H1 (cell line): Measurements from ENCODE around the gene UPP1. TPM values are rescaled to one million over a fixed set of nuclear protein-coding genes. Genes with fewer than 3 reads are reported as not detected.

ENCODE experiments used
- CTCF ChIA-PET: fragments of 300-600 bp; sonication (Branson Sonifier 250); formaldehyde crosslinking; loops from one replicate; lab custom pipeline; 2021; ENCODE audit not compliant: partially characterized antibody; lab: Charles Lee
- POLR2A ChIA-PET: fragments of 300-600 bp; sonication (Branson Sonifier 250); formaldehyde crosslinking; loops from one replicate; lab custom pipeline; 2021; ENCODE audit warnings: inconsistent platforms; ENCODE audit not compliant: partially characterized antibody; lab: Charles Lee
- DNase-seq, 2 experiments: peaks; one replicate each; pipeline versions ENCODE4 v3.0.0 to v3.0.0-alpha.2; 2010 to 2022; ENCODE audit warnings: low spot score in 2 of 2, low read depth in 1 of 2, mixed read lengths in 1 of 2
- FAIRE-seq: peaks from 2 replicates; lab custom pipeline; 2011; peaks lifted over from hg19 to GRCh38; lab: Jason Lieb, UNC
- H2AFZ ChIP-seq: 2 replicates; pipeline ENCODE4 v1.8.1; 2012; ENCODE audit warnings: low read length, inconsistent platforms
- H2AK5ac ChIP-seq: 2 replicates; pipeline ENCODE4 v1.6.1; 2013; ENCODE audit warnings: low read depth, low read length
- H2BK120ac ChIP-seq: replicated peaks from 2 replicates; pipeline ENCODE3; 2013; ENCODE audit warnings: low read depth, low read length, inconsistent platforms
- H2BK12ac ChIP-seq: 2 replicates; pipeline ENCODE4 v1.6.1; 2013; ENCODE audit warnings: low read depth, low read length
- H2BK15ac ChIP-seq: 2 replicates; pipeline ENCODE4 v1.6.1; 2013; ENCODE audit warnings: low read length
- H2BK20ac ChIP-seq: 2 replicates; pipeline ENCODE4 v1.6.1; 2013; ENCODE audit warnings: low read length
- H2BK5ac ChIP-seq: 2 replicates; pipeline ENCODE4 v1.6.1; 2013; ENCODE audit warnings: low read depth, low read length
- H3K14ac ChIP-seq: 2 replicates; pipeline ENCODE4 v1.6.1; 2013; ENCODE audit warnings: inconsistent platforms; ENCODE audit not compliant: insufficient read length
- H3K18ac ChIP-seq: 2 replicates; pipeline ENCODE4 v1.6.1; 2013; ENCODE audit warnings: low read length; ENCODE audit errors: extremely low read depth
- H3K23ac ChIP-seq: 2 replicates; pipeline ENCODE4 v1.6.1; 2013; ENCODE audit warnings: inconsistent platforms; ENCODE audit not compliant: insufficient read length
- H3K23me2 ChIP-seq: 2 replicates; pipeline ENCODE4 v1.6.1; 2013; ENCODE audit warnings: low read depth, low read length
- H3K27ac ChIP-seq: 2 replicates; pipeline ENCODE4 v1.6.1; 2011; ENCODE audit warnings: low read depth, low read length, inconsistent platforms
- H3K27me3 ChIP-seq, 4 experiments: replicated peaks in 1 of 4; 1 replicate in 1 of 4; 2 replicates in 3 of 4; pipeline versions ENCODE4 v1.6.1 to v1.8.1; 2011 to 2013; ENCODE audit warnings: low read length in 3 of 4, mild to moderate bottlenecking in 3 of 4, inconsistent platforms in 2 of 4, mixed read lengths in 2 of 4, moderate library complexity in 1 of 4; ENCODE audit not compliant: control insufficient read depth in 3 of 4, insufficient read depth in 3 of 4; ENCODE audit errors: extremely low read depth in 1 of 4
- H3K36me3 ChIP-seq, 4 experiments: 2 replicates each; pipeline versions ENCODE4 v1.6.1 to v1.8.1; 2011 to 2013; ENCODE audit warnings: mild to moderate bottlenecking in 4 of 4, low read length in 3 of 4, moderate library complexity in 2 of 4, control low read depth in 1 of 4, inconsistent platforms in 1 of 4; ENCODE audit not compliant: insufficient read depth in 4 of 4, control insufficient read depth in 2 of 4
- H3K4ac ChIP-seq: replicated peaks from 2 replicates; pipeline ENCODE3; 2013; ENCODE audit warnings: low read length, low read depth, mixed read lengths, inconsistent platforms; ENCODE audit not compliant: insufficient read length
- H3K4me1 ChIP-seq, 4 experiments: replicated peaks in 1 of 4; 1 replicate in 1 of 4; 2 replicates in 3 of 4; pipeline versions ENCODE4 v1.6.1 to v1.8.1; 2011 to 2013; ENCODE audit warnings: low read length in 3 of 4, inconsistent platforms in 2 of 4, mixed read lengths in 1 of 4; ENCODE audit not compliant: insufficient read depth in 4 of 4, control insufficient read depth in 3 of 4
- H3K4me2 ChIP-seq, 2 experiments: 2 replicates each; pipeline versions ENCODE4 v1.6.1 to v1.8.1; 2011 to 2013; ENCODE audit warnings: low read depth in 2 of 2, low read length in 2 of 2, control low read depth in 1 of 2, inconsistent platforms in 1 of 2, mild to moderate bottlenecking in 1 of 2; ENCODE audit not compliant: insufficient read depth in 1 of 2
- H3K4me3 ChIP-seq, 4 experiments: fragments of 200-600, 300-600 bp in 1 of 4; sonication (generic), shearing (Covaris generic), sonication (Bioruptor Twin) in 1 of 4; 2 replicates each; pipeline versions ENCODE4 v1.5.1 to v1.8.1; 2011 to 2016; ENCODE audit warnings: low read length in 4 of 4, low read depth in 3 of 4, control low read depth in 2 of 4, inconsistent platforms in 2 of 4, mild to moderate bottlenecking in 2 of 4, mixed read lengths in 1 of 4, moderate library complexity in 1 of 4; ENCODE audit not compliant: insufficient read depth in 2 of 4; ENCODE audit errors: extremely low read depth in 1 of 4
- H3K56ac ChIP-seq: replicated peaks from 2 replicates; pipeline ENCODE3; 2013; ENCODE audit warnings: low read depth, mild to moderate bottlenecking, mixed read lengths, low read length, inconsistent platforms; ENCODE audit not compliant: insufficient read length
- H3K79me1 ChIP-seq: 2 replicates; pipeline ENCODE4 v1.6.1; 2013; ENCODE audit warnings: low read depth, low read length, control low read depth
- H3K79me2 ChIP-seq, 2 experiments: 2 replicates each; pipeline versions ENCODE4 v1.6.1 to v1.8.1; 2012 to 2013; ENCODE audit warnings: low read length in 2 of 2, mild to moderate bottlenecking in 2 of 2, inconsistent platforms in 1 of 2; ENCODE audit not compliant: insufficient read depth in 2 of 2, control insufficient read depth in 1 of 2
- H3K9ac ChIP-seq, 4 experiments: replicated peaks in 1 of 4; 1 replicate in 1 of 4; 2 replicates in 3 of 4; pipeline versions ENCODE4 v1.6.1 to v1.8.1; 2011 to 2013; ENCODE audit warnings: low read depth in 3 of 4, low read length in 3 of 4, control low read depth in 2 of 4, mild to moderate bottlenecking in 2 of 4, moderate library complexity in 2 of 4, inconsistent platforms in 1 of 4; ENCODE audit errors: extremely low read depth in 1 of 4
- H3K9me3 ChIP-seq, 2 experiments: 2 replicates each; pipeline versions ENCODE4 v1.6.1 to v1.8.1; 2012 to 2013; ENCODE audit warnings: mild to moderate bottlenecking in 2 of 2, moderate library complexity in 2 of 2, control low read depth in 1 of 2, inconsistent platforms in 1 of 2, low read depth in 1 of 2, low read length in 1 of 2, mixed read lengths in 1 of 2; ENCODE audit not compliant: insufficient read depth in 2 of 2
- H4K20me1 ChIP-seq, 2 experiments: replicated peaks in 1 of 2; 2 replicates each; pipeline versions ENCODE3 to v1.8.1; 2011 to 2013; ENCODE audit warnings: inconsistent platforms in 2 of 2, low read length in 2 of 2, mild to moderate bottlenecking in 1 of 2; ENCODE audit not compliant: insufficient read depth in 2 of 2, control insufficient read depth in 1 of 2
- H4K5ac ChIP-seq: 2 replicates; pipeline ENCODE4 v1.6.1; 2013; ENCODE audit warnings: low read length, low read depth, mixed read lengths, inconsistent platforms; ENCODE audit not compliant: insufficient read length
- H4K8ac ChIP-seq: 2 replicates; pipeline ENCODE4 v1.8.0; 2013; ENCODE audit warnings: mild to moderate bottlenecking, moderate library complexity, low read length, inconsistent platforms; ENCODE audit not compliant: insufficient read depth; ENCODE audit errors: extremely low read depth
- H4K91ac ChIP-seq: replicated peaks from 2 replicates; pipeline ENCODE3; 2013; ENCODE audit warnings: low read length, mixed read lengths, inconsistent platforms; ENCODE audit not compliant: insufficient read length
- EP300 ChIP-seq, 2 experiments: IDR thresholded peaks; 1 replicate in 1 of 2; 2 replicates in 1 of 2; pipeline ENCODE4 v1.6.1; 2011 to 2012; ENCODE audit warnings: low read depth in 2 of 2, low read length in 2 of 2, mild to moderate bottlenecking in 2 of 2, borderline replicate concordance in 1 of 2, inconsistent platforms in 1 of 2, moderate library complexity in 1 of 2
- RFX5 ChIP-seq: IDR thresholded peaks from 2 replicates; pipeline ENCODE4 v1.6.1; 2011; ENCODE audit warnings: low read depth, low read length, improper control_type of control experiment, borderline replicate concordance
- WGBS, 2 experiments: shearing (Covaris generic) in 1 of 2; methylation state at CpG; one replicate each; pipeline versions ENCODE4 v1.1.6 to v1.1.7; 2013 to 2015; ENCODE audit warnings: low lambda C conversion rate in 2 of 2, mixed read lengths in 2 of 2, inconsistent platforms in 1 of 2, low coverage in 1 of 2, missing lambda C conversion rate in 1 of 2; ENCODE audit not compliant: insufficient replicate concordance in 2 of 2, insufficient coverage in 1 of 2, insufficient read length in 1 of 2; ENCODE audit errors: extremely low coverage in 1 of 2, missing lambda C conversion rate in 1 of 2; 5-methylcytosine and 5-hydroxymethylcytosine counted together
- polyA plus RNA-seq, 7 experiments: library from polyadenylated mRNA; depleted of rRNA in 3 of 7; stranded (reverse) in 5 of 7; unstranded in 2 of 7; fragments of >200 nt in 5 of 7; fragments of 200-250 nt in 2 of 7; gene quantifications; 1 replicate in 5 of 7; 2 replicates in 1 of 7; 4 replicates in 1 of 7; pipeline versions ENCODE4 v1.2.1 to v1.2.3, GENCODE V29; 2011 to 2013; ENCODE audit warnings: missing spikeins in 2 of 7, mixed read lengths in 2 of 7
- total RNA-seq: library from RNA; stranded (reverse); fragmentation: NEBNext Ultra II Directional; extraction: Animal tissue kit (Norgen Biotek cat#: 25700); gene quantifications from 2 replicates; pipeline ENCODE4 v1.2.1, GENCODE V29; 2021

UPP1 gene
- total and polyA plus RNA-seq, 2 of the 8 experiments (the other 6 are each of a cell fraction or from before 2014, with no cell fraction given), result 40.7 to 46.2 TPM

DNA sequence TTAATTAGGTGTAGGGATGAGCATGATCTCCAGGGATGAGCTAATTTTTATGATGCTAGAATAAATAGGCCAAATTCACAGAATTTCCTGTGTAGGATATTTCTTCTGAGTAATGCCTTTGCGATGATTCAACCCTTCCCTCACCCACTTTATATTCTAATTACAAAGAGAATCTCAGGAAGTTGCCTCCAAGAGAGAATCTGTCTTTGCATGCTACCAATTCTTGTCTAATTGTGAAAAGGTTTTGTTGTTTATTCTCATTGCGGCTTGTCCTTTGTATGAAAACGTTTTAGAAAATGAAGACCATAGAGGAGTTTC, 47.5 kb upstream of the UPP1 start:
- no peak overlapping the region for H2BK120ac ChIP-seq
- H3K14ac ChIP-seq, result no peak overlapping the region
- H3K56ac ChIP-seq, result no peak overlapping the region
- no peaks in the 10 kb centered on the region for H3K9me3 ChIP-seq
- H3K23me2 ChIP-seq, result peaks cover 5% of the 10 kb centered on the region; the same call in 1 of the 2 replicates
- no peaks in the 10 kb centered on the region for H3K79me2 ChIP-seq
- H2BK15ac ChIP-seq, result no peak overlapping the region
- H3K9ac ChIP-seq, result no peak overlapping the region
- H2BK12ac ChIP-seq, result no peak overlapping the region
- no peak for DNase-seq
- H4K8ac ChIP-seq, result no peak overlapping the region
- peaks cover 3 to 7% (median 6%) of the 10 kb centered on the region in 4 experiments for H3K27me3 ChIP-seq
- H3K27ac ChIP-seq, result no peak overlapping the region
- 76% methylated on average over 3 of the region's 3 CpGs; no CpG with 5 or more reads in 1 of the 2 experiments for WGBS, 2 experiments
- H4K20me1 ChIP-seq, result no peaks in the 10 kb centered on the region
- no peak overlapping the region for H4K91ac ChIP-seq
- FAIRE-seq, result no peak
- H3K4ac ChIP-seq, result no peak overlapping the region
- H3K18ac ChIP-seq, result no peak overlapping the region
- H2BK20ac ChIP-seq, result no peak overlapping the region
- H3K23ac ChIP-seq, result no peak overlapping the region
- H2BK5ac ChIP-seq, result no peak overlapping the region
- no peaks in the 10 kb centered on the region for H3K79me1 ChIP-seq
- H2AK5ac ChIP-seq, result no peak overlapping the region
- ChIA-PET CTCF (interaction anchor here (1.4 to 2.5 kb wide), 2 partner anchors 51 to 61 kb away, joined by 3 to 6 read pairs; no protein-coding TSS in a partner anchor), POLR2A (interaction anchor here (0.7 to 2.6 kb wide), 2 partner anchors 47 to 51 kb away, joined by 3 to 14 read pairs; partner anchors contain the start of gene UPP1)
- peaks cover 5 to 26% (median 12%) of the 10 kb centered on the region in 4 experiments; a peak in 6 of 7 replicates for H3K4me1 ChIP-seq
- no peak overlapping the region for H3K4me3 ChIP-seq
- H3K36me3 ChIP-seq, result no peaks in the 10 kb centered on the region
- H3K4me2 ChIP-seq, result no peak overlapping the region
- H4K5ac ChIP-seq, result no peak overlapping the region
- H2AFZ ChIP-seq, result no peak overlapping the region
- TF ChIP-seq RFX5, result no peak
- no peak for TF ChIP-seq EP300 (IDR thresholded peaks at IDR 0.05; ENCODE audit: borderline replicate concordance in 1 of 2, low read depth in 2 of 2, low read length in 2 of 2)
